SH-SY5Y (cell line): ENCODE measurements around the gene KCNH2.
A peak's percentile ranks its signal among the peaks of the same experiment; 100 is the strongest.

Experiments used
- GATA2 ChIP-seq: IDR thresholded peaks from 2 replicates; pipeline ENCODE4 v1.6.1; 2011; ENCODE audit warnings: mild to moderate bottlenecking, low read depth, low read length
- GATA3 ChIP-seq: IDR thresholded peaks from 2 replicates; pipeline ENCODE4 v1.6.1; 2011; ENCODE audit warnings: low read depth, mild to moderate bottlenecking, low read length, moderate library complexity

Gene KCNH2

GRCh38 chr7:150975536-150976319 is 2.4 kb downstream of the KCNH2 start:
- TF ChIP-seq GATA2 (peak; percentile 96), GATA3 (no peak)

- TF ChIP-seq GATA3 (no peak), GATA2 (no peak)
Measured at GRCh38 chr7:150974468-150975391, 3.4 kb downstream of the KCNH2 start.

GRCh38 chr7:150973571-150974451 is 4.3 kb downstream of the KCNH2 start:
- TF ChIP-seq GATA3: no peak
- TF ChIP-seq GATA2: 0 out of 2 replicates have a peak, but pooled peaks have one; percentile 13

GRCh38 chr7:150972741-150973140 is 5.4 kb downstream of the KCNH2 start:
- no peak for TF ChIP-seq GATA3
- no peak for TF ChIP-seq GATA2

- no peak for TF ChIP-seq GATA3
- no peak for TF ChIP-seq GATA2
Measured at GRCh38 chr7:150972023-150972468, 6.1 kb downstream of the KCNH2 start.

- TF ChIP-seq GATA2 (no peak), GATA3 (no peak)
Measured at GRCh38 chr7:150971242-150972022, 6.7 kb downstream of the KCNH2 start.

- no peak for TF ChIP-seq GATA2
- no peak for TF ChIP-seq GATA3
Measured at GRCh38 chr7:150970424-150970823, 7.7 kb downstream of the KCNH2 start.

GRCh38 chr7:150969475-150969874 is 8.6 kb downstream of the KCNH2 start:
- TF ChIP-seq GATA2: no peak
- TF ChIP-seq GATA3: no peak

GRCh38 chr7:150968734-150969372 is 9.3 kb downstream of the KCNH2 start:
- no peak for TF ChIP-seq GATA2
- no peak for TF ChIP-seq GATA3

GRCh38 chr7:150968056-150968733 is 9.9 kb downstream of the KCNH2 start:
- TF ChIP-seq GATA2: no peak
- no peak for TF ChIP-seq GATA3

- TF ChIP-seq GATA2 (peak; percentile 77), GATA3 (no peak)
Measured at GRCh38 chr7:150967349-150967748, 10.8 kb downstream of the KCNH2 start.

- TF ChIP-seq GATA3: no peak
- TF ChIP-seq GATA2: no peak
Measured at GRCh38 chr7:150966002-150966401, 12.1 kb downstream of the KCNH2 start.
